ENCODE measurements around the gene ERMARD.

GRCh38 chr6:169830876-169831275, 79.5 kb downstream of the ERMARD start:
- TF ChIP-seq EZH2 (IDR thresholded peaks at IDR 0.05; ENCODE audit: insufficient read depth, poor library complexity, severe bottlenecking), result no peak
- TF ChIP-seq EZH2phosphoT487 (IDR thresholded peaks at IDR 0.05; ENCODE audit: insufficient read depth, low read depth), result no peak
